WTC11 (cell line): ENCODE results near the gene HSP90AB1. TPM values are rescaled to one million over a fixed set of nuclear protein-coding genes. Genes with fewer than 3 reads are reported as not detected.
A peak's percentile ranks its signal among the peaks of the same experiment; 100 is the strongest.

Source experiments
- ATAC-seq: fragments of 200-7000 bp; cut with Tn5 transposase; 2 replicates; pipeline ENCODE4 v1.10.0; 2021; ENCODE audit warnings: mild to moderate bottlenecking, moderate library complexity
- CTCF ChIA-PET: fragments of 300-600 bp; sonication (Branson Sonifier 250); formaldehyde crosslinking; loops from one replicate; lab custom pipeline; 2021; ENCODE audit warnings: antibody characterized with exemption; lab: Charles Lee
- POLR2A ChIA-PET: fragments of 350-600 bp; sonication (Branson Sonifier 250); formaldehyde crosslinking; loops from one replicate; lab custom pipeline; 2021; ENCODE audit warnings: antibody characterized with exemption; lab: Charles Lee
- DNase-seq: peaks from one replicate; pipeline ENCODE4 v3.0.0; 2021; ENCODE audit warnings: low spot score
- H3K27ac Mint-ChIP-seq: 2 replicates; pipeline ENCODE4 v1.8.0; 2021; ENCODE audit warnings: mixed read lengths
- H3K27me3 Mint-ChIP-seq: 2 replicates; pipeline ENCODE4 v1.8.0; 2021; ENCODE audit warnings: low read depth, mild to moderate bottlenecking, moderate library complexity, mixed read lengths
- H3K36me3 Mint-ChIP-seq: 2 replicates; pipeline ENCODE4 v1.8.0; 2021; ENCODE audit warnings: mixed read lengths
- H3K4me1 Mint-ChIP-seq: 2 replicates; pipeline ENCODE4 v1.8.0; 2022; ENCODE audit warnings: mixed read lengths
- H3K4me3 Mint-ChIP-seq: 2 replicates; pipeline ENCODE4 v1.8.0; 2021; ENCODE audit warnings: mild to moderate bottlenecking, moderate library complexity, mixed read lengths
- H3K9me3 Mint-ChIP-seq: 2 replicates; pipeline ENCODE4 v1.8.0; 2021; ENCODE audit warnings: mixed read lengths
- ARID4B ChIP-seq: sonication (generic); formaldehyde crosslinking; IDR thresholded peaks from 2 replicates; pipeline ENCODE4 v1.8.0; 2023; ENCODE audit warnings: missing genetic modification reagents, mild to moderate bottlenecking, borderline replicate concordance
- CREM ChIP-seq: sonication (generic); formaldehyde crosslinking; IDR thresholded peaks from 2 replicates; pipeline ENCODE4 v1.8.1; 2022; ENCODE audit warnings: mild to moderate bottlenecking, missing genetic modification reagents, moderate library complexity
- CTCF ChIP-seq: fragments of 200-600 bp; IDR thresholded peaks from 2 replicates; pipeline ENCODE4 v1.8.0; 2022; ENCODE audit warnings: antibody characterized with exemption
- ETV6 ChIP-seq: sonication (generic); formaldehyde crosslinking; IDR thresholded peaks from 2 replicates; pipeline ENCODE4 v1.8.1; 2022; ENCODE audit warnings: mild to moderate bottlenecking, missing genetic modification reagents
- IRF2 ChIP-seq: sonication (generic); formaldehyde crosslinking; IDR thresholded peaks from 2 replicates; pipeline ENCODE4 v1.8.0; 2022; ENCODE audit warnings: low read depth, missing genetic modification reagents, borderline replicate concordance
- JUN ChIP-seq: sonication (generic); formaldehyde crosslinking; IDR thresholded peaks from 2 replicates; pipeline ENCODE4 v1.8.0; 2023; ENCODE audit warnings: mild to moderate bottlenecking, missing genetic modification reagents
- NFE2L1 ChIP-seq: sonication (generic); formaldehyde crosslinking; IDR thresholded peaks from 2 replicates; pipeline ENCODE4 v1.8.1; 2023; ENCODE audit warnings: missing genetic modification reagents
- NR3C1 ChIP-seq: sonication (generic); formaldehyde crosslinking; conservative IDR thresholded peaks from 2 replicates; pipeline ENCODE4 v1.8.1; 2023; ENCODE audit warnings: low read depth, mild to moderate bottlenecking, missing genetic modification reagents
- PRDM15 ChIP-seq: sonication (generic); formaldehyde crosslinking; IDR thresholded peaks from 2 replicates; pipeline ENCODE4 v1.8.0; 2022; ENCODE audit warnings: missing genetic modification reagents
- STAT6 ChIP-seq: sonication (generic); formaldehyde crosslinking; conservative IDR thresholded peaks from 2 replicates; pipeline ENCODE4 v1.8.1; 2023; ENCODE audit warnings: mild to moderate bottlenecking, low read depth, missing genetic modification reagents, moderate library complexity
- TCF7 ChIP-seq: sonication (generic); formaldehyde crosslinking; IDR thresholded peaks from 2 replicates; pipeline ENCODE4 v1.8.0; 2022; ENCODE audit warnings: mild to moderate bottlenecking, low read depth, missing genetic modification reagents, moderate library complexity
- USF1 ChIP-seq: sonication (generic); formaldehyde crosslinking; IDR thresholded peaks from 2 replicates; pipeline ENCODE4 v1.8.0; 2022; ENCODE audit warnings: mild to moderate bottlenecking, missing genetic modification reagents
- ZNF121 ChIP-seq: sonication (generic); formaldehyde crosslinking; IDR thresholded peaks from 2 replicates; pipeline ENCODE4 v1.8.0; 2023; ENCODE audit warnings: missing genetic modification reagents
- ZNF425 ChIP-seq: fragments of 250-450 bp; sonication (Bioruptor Pico); conservative IDR thresholded peaks from 2 replicates; pipeline ENCODE4 v1.9.0; 2021; ENCODE audit warnings: mild to moderate bottlenecking
- total RNA-seq: library from RNA; stranded (reverse); gene quantifications from 3 replicates; pipeline ENCODE4 v1.2.3, GENCODE V29; 2021

The HSP90AB1 gene
- total RNA-seq, 1 experiment from 2014 or later = 2,171 TPM

- TF ChIP-seq PRDM15 = no peak
- no peak for TF ChIP-seq IRF2 (CRISPR knock-in tag)
- no peak for TF ChIP-seq ETV6
- no peak for TF ChIP-seq TCF7 (CRISPR knock-in tag)
- TF ChIP-seq CTCF = no peak
- no peak for TF ChIP-seq JUN
- TF ChIP-seq CREM (CRISPR knock-in tag) = no peak
- TF ChIP-seq ZNF121 (CRISPR knock-in tag) = no peak
- no peak for TF ChIP-seq USF1 (CRISPR knock-in tag)
- no peak for TF ChIP-seq STAT6 (CRISPR knock-in tag)
- no peak for TF ChIP-seq NFE2L1 (CRISPR knock-in tag)
- no peak for TF ChIP-seq ARID4B (CRISPR knock-in tag)
- TF ChIP-seq ZNF425 (CRISPR knock-in tag) = no peak
- TF ChIP-seq NR3C1 = no peak
- H3K36me3 Mint-ChIP-seq = no peaks in the 10 kb centered on the region
- peak overlapping the region; percentile 95 for H3K27ac Mint-ChIP-seq
- peaks cover 61% of the 10 kb centered on the region for H3K4me1 Mint-ChIP-seq
- H3K9me3 Mint-ChIP-seq = no peaks in the 10 kb centered on the region
- ChIA-PET CTCF (interaction anchor here (0.8 to 10.7 kb wide), 16 partner anchors 13 to 126 kb away, joined by 3 to 174 read pairs (median 6); partner anchors contain the start of genes HSP90AB1 and SLC35B2), POLR2A (interaction anchor here (0.6 to 5.7 kb wide), 8 partner anchors 12 to 34 kb away, joined by 3 to 63 read pairs (median 6); partner anchors contain the start of genes HSP90AB1 and SLC35B2)
- no peaks in the 10 kb centered on the region for H3K27me3 Mint-ChIP-seq
- no peak for DNase-seq
- peak overlapping the region; percentile 89 for H3K4me3 Mint-ChIP-seq
- no peak for ATAC-seq
These were observed 24.2 kb upstream of the HSP90AB1 start for GRCh38 chr6:44222486-44223318.
